ENCODE results near the gene CEP164. TPM values are rescaled to one million over a fixed set of nuclear protein-coding genes. Genes with fewer than 3 reads are reported as not detected.

CEP164 gene
- polyA plus RNA-seq, 1 of the 3 experiments (the other 2 are of a cell fraction) = 27.7 TPM

- TF ChIP-seq PBX3 (IDR thresholded peaks at IDR 0.05) = no peak
- TF ChIP-seq FOXM1 (IDR thresholded peaks at IDR 0.05; ENCODE audit: low read depth) = no peak
- no peak for TF ChIP-seq JUND (IDR thresholded peaks at IDR 0.05)
- TF ChIP-seq MEF2A (IDR thresholded peaks at IDR 0.05; ENCODE audit: borderline replicate concordance, low read depth) = no peak
Observed at GRCh38 chr11:117410238-117410637, 82.6 kb downstream of the CEP164 start (continued).

DNA sequence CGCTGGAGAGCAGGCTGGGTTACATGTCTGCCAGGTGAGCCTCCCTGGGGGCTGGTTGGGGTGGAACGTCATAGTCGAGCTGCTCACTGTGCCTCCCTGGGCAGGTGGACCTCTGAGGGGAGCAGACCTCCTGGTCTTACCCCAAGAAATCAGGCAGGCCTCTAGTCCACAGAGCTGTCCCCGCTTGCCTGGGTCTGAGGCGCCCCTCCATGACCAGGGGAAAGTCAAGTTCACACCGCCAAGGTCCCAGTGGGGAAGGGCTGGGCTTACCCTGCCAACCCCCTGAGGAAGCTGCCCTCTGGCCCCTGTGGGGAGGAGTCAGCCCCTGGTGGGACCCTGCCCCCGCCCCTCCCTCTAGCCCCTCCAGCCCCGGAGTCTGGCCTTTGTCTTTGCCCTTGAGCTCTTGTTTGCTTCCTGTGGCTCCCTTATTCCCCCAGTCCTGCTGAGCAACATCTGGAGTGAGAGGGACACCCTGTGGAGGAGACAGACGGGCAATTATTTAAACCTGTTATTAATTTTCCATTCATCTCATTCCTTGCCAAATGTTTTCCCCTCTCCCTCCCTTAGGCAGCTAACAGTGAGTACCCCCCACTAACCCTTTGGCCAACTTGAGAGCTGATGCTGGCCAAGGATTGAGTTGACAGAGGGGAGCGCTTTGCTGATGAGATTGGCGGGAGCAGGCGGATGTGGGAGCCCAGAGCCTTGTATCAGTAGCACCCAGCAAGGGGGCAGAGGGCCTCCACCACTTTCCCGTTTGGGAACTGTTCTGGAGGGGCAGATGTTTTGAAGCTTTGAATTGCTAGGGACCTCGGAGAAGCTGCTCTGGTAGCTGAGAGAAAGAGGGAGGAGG is 83.4 kb downstream of the CEP164 start:
- POLR2A ChIA-PET = interaction anchor here (1.9 kb wide), 1 partner anchor 31 kb away, joined by 4 read pairs; no protein-coding TSS in a partner anchor
- no peaks in the 10 kb centered on the region for H3K79me2 ChIP-seq (ENCODE audit: insufficient read depth)
- peak; percentile 56 for TF ChIP-seq RAD21 (IDR thresholded peaks at IDR 0.05; ENCODE audit: low read length)
- TF ChIP-seq CHD2 (IDR thresholded peaks at IDR 0.05; ENCODE audit: low read length, partially characterized antibody) = peak; percentile 17
- TF ChIP-seq TCF12 (IDR thresholded peaks at IDR 0.05) = no peak
- no peak overlapping the region for H2AFZ ChIP-seq (ENCODE audit: low read depth)
- H3K9me3 ChIP-seq = no peaks in the 10 kb centered on the region
- no peak overlapping the region for H3K4me2 ChIP-seq
- no peaks in the 10 kb centered on the region for H3K9me2 ChIP-seq
- no peak overlapping the region for H3K4me3 ChIP-seq (ENCODE audit: low read depth in 2 of 2, low read length in 1 of 2)
- no peak overlapping the region for H3K9ac ChIP-seq
- H3F3A ChIP-seq (replicated peaks; ENCODE audit: insufficient read depth) = no peaks in the 10 kb centered on the region
- peaks cover 0 to 12% of the 10 kb centered on the region in 2 experiments; a peak in 1 of 4 replicates for H3K4me1 ChIP-seq (ENCODE audit: control insufficient read depth in 1 of 2, insufficient read depth in 2 of 2, low read depth in 1 of 2, low read length in 1 of 2)
- 83% methylated on average over 8 of the region's 14 CpGs for WGBS (ENCODE audit: low lambda C conversion rate)
- DNase-seq = peak; percentile 77
- peaks cover 20 to 36% of the 10 kb centered on the region in 2 experiments for H3K36me3 ChIP-seq (replicated peaks in 1 of 2; ENCODE audit: control insufficient read depth in 1 of 2, insufficient read depth in 2 of 2, low read length in 1 of 2)
- H4K20me1 ChIP-seq (ENCODE audit: insufficient read depth) = no peaks in the 10 kb centered on the region
- no peaks in the 10 kb centered on the region for H3K27me3 ChIP-seq (ENCODE audit: insufficient read depth)
- CTCF ChIA-PET = interaction anchor here (1.0 to 6.9 kb wide), 10 partner anchors 14 to 536 kb away, joined by 3 to 73 read pairs (median 4); partner anchors contain the start of genes PCSK7 and RNF214
- peak overlapping the region in 1 of 2 experiments; percentile 24; a peak in 2 of 4 replicates for H3K27ac ChIP-seq (ENCODE audit: low read depth in 2 of 2, low read length in 1 of 2)

- no peak for DNase-seq
- POLR2A ChIA-PET = interaction anchor here (1.9 kb wide), 1 partner anchor 32 kb away, joined by 4 read pairs; no protein-coding TSS in a partner anchor
- Histone ChIP-seq H3K9me3 (no peaks in the 10 kb centered on the region), H3K9ac (no peak overlapping the region), H3K4me2 (no peak overlapping the region), H3F3A (replicated peaks; ENCODE audit: insufficient read depth) (no peaks in the 10 kb centered on the region), H4K20me1 (ENCODE audit: insufficient read depth) (no peaks in the 10 kb centered on the region), H3K79me2 (ENCODE audit: insufficient read depth) (no peaks in the 10 kb centered on the region), H3K9me2 (no peaks in the 10 kb centered on the region), H3K4me1 (ENCODE audit: control insufficient read depth in 1 of 2, insufficient read depth in 2 of 2, low read depth in 1 of 2, low read length in 1 of 2) (peaks cover 0 to 12% of the 10 kb centered on the region in 2 experiments; a peak in 1 of 4 replicates), H3K27me3 (ENCODE audit: insufficient read depth) (no peaks in the 10 kb centered on the region), H3K36me3 (replicated peaks in 1 of 2; ENCODE audit: control insufficient read depth in 1 of 2, insufficient read depth in 2 of 2, low read length in 1 of 2) (peaks cover 13 to 32% of the 10 kb centered on the region in 2 experiments), H3K4me3 (ENCODE audit: low read depth in 2 of 2, low read length in 1 of 2) (no peak overlapping the region), H2AFZ (ENCODE audit: low read depth) (no peak overlapping the region), H3K27ac (ENCODE audit: low read depth in 2 of 2, low read length in 1 of 2) (peak overlapping the region in 1 of 2 experiments; percentile 6; a peak in 2 of 4 replicates)
- CTCF ChIA-PET = interaction anchor here (1.0 to 6.9 kb wide), 10 partner anchors 13 to 535 kb away, joined by 3 to 73 read pairs (median 4); partner anchors contain the start of genes PCSK7 and RNF214
- 92% methylated on average over 9 of the region's 10 CpGs for WGBS (ENCODE audit: low lambda C conversion rate)
- no peak for TF ChIP-seq RCOR1 (IDR thresholded peaks at IDR 0.05; ENCODE audit: low read length)
- no peak for TF ChIP-seq TAF1 (IDR thresholded peaks at IDR 0.05; ENCODE audit: borderline replicate concordance, low read depth, low read length)
- no peak for TF ChIP-seq NFIC (IDR thresholded peaks at IDR 0.05; ENCODE audit: borderline replicate concordance)
- TF ChIP-seq, protein P1, sequence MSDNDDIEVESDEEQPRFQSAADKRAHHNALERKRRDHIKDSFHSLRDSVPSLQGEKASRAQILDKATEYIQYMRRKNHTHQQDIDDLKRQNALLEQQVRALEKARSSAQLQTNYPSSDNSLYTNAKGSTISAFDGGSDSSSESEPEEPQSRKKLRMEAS (IDR thresholded peaks at IDR 0.05; ENCODE audit: low read depth) = no peak
- no peak for TF ChIP-seq RAD21 (IDR thresholded peaks at IDR 0.05; ENCODE audit: low read length)
- TF ChIP-seq EP300 (IDR thresholded peaks at IDR 0.05; ENCODE audit: borderline replicate concordance in 1 of 2, low read depth in 1 of 2, low read length in 1 of 2) = no peak
- no peak for TF ChIP-seq TCF12 (IDR thresholded peaks at IDR 0.05)
- TF ChIP-seq, protein P2, sequence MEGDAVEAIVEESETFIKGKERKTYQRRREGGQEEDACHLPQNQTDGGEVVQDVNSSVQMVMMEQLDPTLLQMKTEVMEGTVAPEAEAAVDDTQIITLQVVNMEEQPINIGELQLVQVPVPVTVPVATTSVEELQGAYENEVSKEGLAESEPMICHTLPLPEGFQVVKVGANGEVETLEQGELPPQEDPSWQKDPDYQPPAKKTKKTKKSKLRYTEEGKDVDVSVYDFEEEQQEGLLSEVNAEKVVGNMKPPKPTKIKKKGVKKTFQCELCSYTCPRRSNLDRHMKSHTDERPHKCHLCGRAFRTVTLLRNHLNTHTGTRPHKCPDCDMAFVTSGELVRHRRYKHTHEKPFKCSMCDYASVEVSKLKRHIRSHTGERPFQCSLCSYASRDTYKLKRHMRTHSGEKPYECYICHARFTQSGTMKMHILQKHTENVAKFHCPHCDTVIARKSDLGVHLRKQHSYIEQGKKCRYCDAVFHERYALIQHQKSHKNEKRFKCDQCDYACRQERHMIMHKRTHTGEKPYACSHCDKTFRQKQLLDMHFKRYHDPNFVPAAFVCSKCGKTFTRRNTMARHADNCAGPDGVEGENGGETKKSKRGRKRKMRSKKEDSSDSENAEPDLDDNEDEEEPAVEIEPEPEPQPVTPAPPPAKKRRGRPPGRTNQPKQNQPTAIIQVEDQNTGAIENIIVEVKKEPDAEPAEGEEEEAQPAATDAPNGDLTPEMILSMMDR (IDR thresholded peaks at IDR 0.05) = no peak
- no peak for TF ChIP-seq FOXM1 (IDR thresholded peaks at IDR 0.05; ENCODE audit: low read depth)
- TF ChIP-seq SIN3A (IDR thresholded peaks at IDR 0.05; ENCODE audit: borderline replicate concordance, low read depth, low read length) = no peak
- TF ChIP-seq RXRA (IDR thresholded peaks at IDR 0.05; ENCODE audit: borderline replicate concordance, low read depth) = no peak
- no peak for TF ChIP-seq FOXJ3 (CRISPR knock-in tag; IDR thresholded peaks at IDR 0.05)
- TF ChIP-seq, protein P3, sequence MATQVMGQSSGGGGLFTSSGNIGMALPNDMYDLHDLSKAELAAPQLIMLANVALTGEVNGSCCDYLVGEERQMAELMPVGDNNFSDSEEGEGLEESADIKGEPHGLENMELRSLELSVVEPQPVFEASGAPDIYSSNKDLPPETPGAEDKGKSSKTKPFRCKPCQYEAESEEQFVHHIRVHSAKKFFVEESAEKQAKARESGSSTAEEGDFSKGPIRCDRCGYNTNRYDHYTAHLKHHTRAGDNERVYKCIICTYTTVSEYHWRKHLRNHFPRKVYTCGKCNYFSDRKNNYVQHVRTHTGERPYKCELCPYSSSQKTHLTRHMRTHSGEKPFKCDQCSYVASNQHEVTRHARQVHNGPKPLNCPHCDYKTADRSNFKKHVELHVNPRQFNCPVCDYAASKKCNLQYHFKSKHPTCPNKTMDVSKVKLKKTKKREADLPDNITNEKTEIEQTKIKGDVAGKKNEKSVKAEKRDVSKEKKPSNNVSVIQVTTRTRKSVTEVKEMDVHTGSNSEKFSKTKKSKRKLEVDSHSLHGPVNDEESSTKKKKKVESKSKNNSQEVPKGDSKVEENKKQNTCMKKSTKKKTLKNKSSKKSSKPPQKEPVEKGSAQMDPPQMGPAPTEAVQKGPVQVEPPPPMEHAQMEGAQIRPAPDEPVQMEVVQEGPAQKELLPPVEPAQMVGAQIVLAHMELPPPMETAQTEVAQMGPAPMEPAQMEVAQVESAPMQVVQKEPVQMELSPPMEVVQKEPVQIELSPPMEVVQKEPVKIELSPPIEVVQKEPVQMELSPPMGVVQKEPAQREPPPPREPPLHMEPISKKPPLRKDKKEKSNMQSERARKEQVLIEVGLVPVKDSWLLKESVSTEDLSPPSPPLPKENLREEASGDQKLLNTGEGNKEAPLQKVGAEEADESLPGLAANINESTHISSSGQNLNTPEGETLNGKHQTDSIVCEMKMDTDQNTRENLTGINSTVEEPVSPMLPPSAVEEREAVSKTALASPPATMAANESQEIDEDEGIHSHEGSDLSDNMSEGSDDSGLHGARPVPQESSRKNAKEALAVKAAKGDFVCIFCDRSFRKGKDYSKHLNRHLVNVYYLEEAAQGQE (IDR thresholded peaks at IDR 0.05; ENCODE audit: low read depth, low read length) = no peak
- TF ChIP-seq YY1 (IDR thresholded peaks at IDR 0.05; ENCODE audit: low read depth) = no peak
Observed at GRCh38 chr11:117411736-117412135, 84.1 kb downstream of the CEP164 start.
